Colonic mucosa (tissue), 4 donors: ENCODE data around the gene GPC4. TPM values are rescaled to one million over a fixed set of nuclear protein-coding genes. Genes with fewer than 3 reads are reported as not detected.

Experiments used
- DNase-seq: peaks from one replicate; pipeline ENCODE4 v3.0.0-alpha.2; 2020
- H3K27ac ChIP-seq: fragments of 200-600 bp; one replicate; pipeline ENCODE4 v1.8.0; 2021
- H3K27me3 ChIP-seq: fragments of 200-600 bp; one replicate; pipeline ENCODE4 v1.8.0; 2021
- H3K36me3 ChIP-seq: fragments of 200-600 bp; one replicate; pipeline ENCODE4 v1.8.0; 2021
- H3K4me1 ChIP-seq: fragments of 200-600 bp; one replicate; pipeline ENCODE4 v1.8.0; 2021; ENCODE audit warnings: mild to moderate bottlenecking
- H3K4me3 ChIP-seq: fragments of 200-600 bp; one replicate; pipeline ENCODE4 v1.8.0; 2021
- H3K9ac ChIP-seq, 2 donors: one replicate each; pipeline ENCODE4 v1.7.0; 2013; ENCODE audit warnings: control low read depth in 2 of 2, low read depth in 2 of 2, low read length in 2 of 2
- H3K9me3 ChIP-seq: fragments of 200-600 bp; one replicate; pipeline ENCODE4 v1.8.0; 2021
- intact Hi-C: fragments of 100-400 bp; cut with DNase I; formaldehyde crosslinking; loops from one replicate; pipeline ENCODE4 v1.14.1; 2022
- total RNA-seq, 2 donors: library from RNA; stranded (reverse); fragmentation: NEBNext Ultra II Directional in 1 of 2; extraction: Animal tissue kit (Norgen Biotek cat#: 25700) in 1 of 2; gene quantifications; one replicate each; pipeline ENCODE4 v1.2.1, GENCODE V29; 2021
- TF ChIP-seq, protein P1 (sequence below): fragments of 200-600 bp; IDR thresholded peaks from one replicate; pipeline ENCODE4 v1.8.0; 2022; ENCODE audit warnings: antibody characterized with exemption, mild to moderate bottlenecking
- donor health status: healthy.
- donor health status: DM: no; HTN: no; CAD: no.
- donor health status: DM: no; HTN: no; CAD: no.

Gene GPC4
- total RNA-seq, 2 donors from 2014 or later: 15.4 to 20.9 TPM

DNA sequence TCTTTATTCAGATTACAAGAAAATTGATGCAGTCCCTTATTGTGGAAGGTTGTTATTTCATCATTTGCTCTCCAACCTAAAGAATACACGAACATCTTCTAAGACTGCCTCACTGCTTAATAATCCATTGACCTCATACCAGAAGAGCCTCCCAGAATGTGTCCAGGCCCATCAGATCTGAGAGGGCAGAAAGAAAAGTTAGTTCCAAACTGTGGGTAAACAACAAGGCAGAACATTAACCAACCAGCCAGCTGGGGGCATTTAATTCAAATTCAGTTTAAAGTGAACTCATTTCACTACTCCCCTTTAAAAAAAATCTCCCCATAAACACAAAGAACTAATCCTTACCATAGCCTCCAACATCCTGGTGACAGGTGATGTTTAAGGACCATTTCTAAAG is 13.8 kb downstream of the GPC4 start:
- TF ChIP-seq, protein P1, sequence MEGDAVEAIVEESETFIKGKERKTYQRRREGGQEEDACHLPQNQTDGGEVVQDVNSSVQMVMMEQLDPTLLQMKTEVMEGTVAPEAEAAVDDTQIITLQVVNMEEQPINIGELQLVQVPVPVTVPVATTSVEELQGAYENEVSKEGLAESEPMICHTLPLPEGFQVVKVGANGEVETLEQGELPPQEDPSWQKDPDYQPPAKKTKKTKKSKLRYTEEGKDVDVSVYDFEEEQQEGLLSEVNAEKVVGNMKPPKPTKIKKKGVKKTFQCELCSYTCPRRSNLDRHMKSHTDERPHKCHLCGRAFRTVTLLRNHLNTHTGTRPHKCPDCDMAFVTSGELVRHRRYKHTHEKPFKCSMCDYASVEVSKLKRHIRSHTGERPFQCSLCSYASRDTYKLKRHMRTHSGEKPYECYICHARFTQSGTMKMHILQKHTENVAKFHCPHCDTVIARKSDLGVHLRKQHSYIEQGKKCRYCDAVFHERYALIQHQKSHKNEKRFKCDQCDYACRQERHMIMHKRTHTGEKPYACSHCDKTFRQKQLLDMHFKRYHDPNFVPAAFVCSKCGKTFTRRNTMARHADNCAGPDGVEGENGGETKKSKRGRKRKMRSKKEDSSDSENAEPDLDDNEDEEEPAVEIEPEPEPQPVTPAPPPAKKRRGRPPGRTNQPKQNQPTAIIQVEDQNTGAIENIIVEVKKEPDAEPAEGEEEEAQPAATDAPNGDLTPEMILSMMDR: no peak
- DNase-seq: no peak
- intact Hi-C loops: no loop called here
- no peaks in the 10 kb centered on the region for H3K4me1 ChIP-seq
- H3K9me3 ChIP-seq: no peaks in the 10 kb centered on the region
- H3K9ac ChIP-seq: no peak overlapping the region
- H3K4me3 ChIP-seq: no peak overlapping the region
- H3K27me3 ChIP-seq: no peaks in the 10 kb centered on the region
- H3K27ac ChIP-seq: no peak overlapping the region
- no peaks in the 10 kb centered on the region for H3K36me3 ChIP-seq

GRCh38 chrX:133399411-133399810 is 15.9 kb downstream of the GPC4 start:
- H3K4me1 ChIP-seq: no peaks in the 10 kb centered on the region
- no peaks in the 10 kb centered on the region for H3K27me3 ChIP-seq
- H3K9me3 ChIP-seq: no peaks in the 10 kb centered on the region
- TF ChIP-seq, protein P1: no peak
- no peak overlapping the region for H3K27ac ChIP-seq
- no peak overlapping the region for H3K9ac ChIP-seq
- intact Hi-C loops: no loop called here
- no peak overlapping the region for H3K4me3 ChIP-seq
- no peak for DNase-seq
- no peaks in the 10 kb centered on the region for H3K36me3 ChIP-seq

DNA sequence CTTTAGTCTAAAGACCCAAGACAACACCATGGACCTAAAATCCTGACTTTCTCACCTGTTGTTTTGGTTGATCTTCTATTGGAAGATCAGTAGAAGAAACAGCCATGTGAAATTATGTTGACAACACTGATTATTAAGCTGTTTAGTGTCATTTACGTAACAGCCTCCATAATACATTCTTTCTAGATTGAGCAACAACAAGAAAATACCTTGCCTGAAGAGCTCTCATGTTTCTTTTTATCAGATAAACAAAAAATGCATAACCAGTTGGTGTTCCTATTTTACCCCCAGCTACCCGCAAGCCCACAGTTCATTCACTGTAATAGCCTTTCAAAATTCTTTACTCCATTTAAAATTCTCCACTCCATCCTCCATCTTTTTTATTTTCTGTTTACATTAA is 20.5 kb downstream of the GPC4 start:
- H3K9ac ChIP-seq: no peak overlapping the region
- no peaks in the 10 kb centered on the region for H3K9me3 ChIP-seq
- H3K27me3 ChIP-seq: no peaks in the 10 kb centered on the region
- DNase-seq: no peak
- H3K4me3 ChIP-seq: no peak overlapping the region
- intact Hi-C loops: no loop called here
- TF ChIP-seq, protein P1: no peak
- H3K36me3 ChIP-seq: no peaks in the 10 kb centered on the region
- peaks cover 4% of the 10 kb centered on the region for H3K4me1 ChIP-seq
- no peak overlapping the region for H3K27ac ChIP-seq

- Histone ChIP-seq H3K4me1 (peaks cover 4% of the 10 kb centered on the region), H3K27me3 (no peaks in the 10 kb centered on the region), H3K9ac (no peak overlapping the region), H3K36me3 (no peaks in the 10 kb centered on the region), H3K27ac (no peak overlapping the region), H3K9me3 (no peaks in the 10 kb centered on the region), H3K4me3 (no peak overlapping the region)
- TF ChIP-seq, protein P1: no peak
- DNase-seq: no peak
- intact Hi-C loops: no loop called here
Observed at GRCh38 chrX:133392671-133393070, 22.6 kb downstream of the GPC4 start.

DNA sequence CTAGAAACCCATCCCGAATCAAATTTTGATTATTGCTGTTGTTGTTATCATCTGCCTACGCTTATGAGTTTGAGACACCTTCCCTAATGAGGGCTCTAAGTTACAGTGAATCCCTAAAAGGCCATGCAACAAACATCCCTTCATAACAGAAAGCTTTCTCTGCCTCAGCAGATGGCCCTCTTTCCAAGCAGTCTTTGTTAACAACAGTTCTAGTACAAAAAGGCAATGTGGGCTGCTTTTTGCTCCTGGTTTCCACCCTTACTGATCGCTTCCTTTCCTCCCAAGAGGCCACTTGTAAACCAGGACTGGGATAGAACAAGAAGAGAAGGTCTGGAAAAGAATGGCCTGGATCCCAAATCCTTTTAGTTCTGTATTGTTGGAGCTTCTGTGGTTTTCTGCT is 24.2 kb downstream of the GPC4 start:
- TF ChIP-seq, protein P1: no peak
- H3K9ac ChIP-seq: no peak overlapping the region
- H3K27ac ChIP-seq: no peak overlapping the region
- H3K4me1 ChIP-seq: peaks cover 4% of the 10 kb centered on the region
- no peaks in the 10 kb centered on the region for H3K9me3 ChIP-seq
- intact Hi-C loops: no loop called here
- H3K4me3 ChIP-seq: no peak overlapping the region
- no peaks in the 10 kb centered on the region for H3K36me3 ChIP-seq
- no peaks in the 10 kb centered on the region for H3K27me3 ChIP-seq
- DNase-seq: no peak

- Histone ChIP-seq H3K27me3 (no peaks in the 10 kb centered on the region), H3K36me3 (no peaks in the 10 kb centered on the region), H3K27ac (peak overlapping the region; percentile 9), H3K4me3 (no peak overlapping the region), H3K4me1 (peaks cover 4% of the 10 kb centered on the region), H3K9me3 (no peaks in the 10 kb centered on the region), H3K9ac (peak overlapping the region in 1 of 2 donors; percentile 28)
- intact Hi-C loops: no loop called here
- TF ChIP-seq, protein P1: no peak
- DNase-seq: peak; percentile 26
Observed at GRCh38 chrX:133390676-133391075, 24.6 kb downstream of the GPC4 start.
